NCI-H1694 treated with DMSO at 0.1 percent for 48 hours (cell line): ENCODE data around the gene PLEKHG1.

Experiments
- DNase-seq: peaks from one replicate; lab custom pipeline; 2025; lab: John Stamatoyannopoulos, UW

Gene PLEKHG1

DNA sequence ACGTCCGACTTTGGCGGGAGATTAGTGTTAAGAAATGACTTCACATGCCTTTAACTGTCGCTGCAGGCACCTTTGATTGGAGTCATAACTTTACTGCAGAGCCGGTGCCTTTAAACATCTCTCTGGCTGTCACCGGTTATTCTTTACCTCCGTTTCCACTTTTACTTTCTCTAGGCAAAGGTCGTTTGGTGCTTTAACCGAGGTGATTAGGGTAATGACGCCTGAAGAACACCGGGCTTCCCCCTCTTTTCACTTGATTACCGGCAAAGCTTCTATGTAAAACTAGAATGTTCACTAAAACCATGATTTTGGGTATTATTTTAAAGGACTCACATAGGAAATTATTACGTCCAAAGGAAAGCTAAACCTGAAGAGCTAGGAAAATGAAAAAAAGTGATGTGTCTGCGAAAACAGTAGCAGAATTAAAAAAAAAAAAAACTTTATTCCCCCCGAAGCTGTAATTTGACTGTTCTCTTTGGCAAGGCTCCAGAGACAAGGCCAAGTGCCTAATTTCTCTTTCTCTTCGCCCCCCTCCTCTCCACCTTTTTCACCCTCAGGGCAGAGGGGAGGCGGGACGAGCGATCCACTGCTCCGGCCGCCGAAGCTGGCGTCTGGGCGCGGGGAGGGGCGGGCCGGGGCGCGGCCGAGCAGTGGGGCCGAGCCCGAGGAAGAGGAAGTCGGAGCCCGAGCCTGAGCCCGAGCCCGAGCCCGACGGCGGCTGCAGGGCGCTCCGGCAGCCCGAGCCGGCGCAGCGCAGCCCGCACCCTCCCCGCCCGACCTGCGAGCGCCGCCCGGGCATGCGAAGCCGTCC is at the start of gene PLEKHG1:
PLEKHG1 (plus strand) TSS at position 687 of the 811 bp plus-strand sequence. CDS start 133,797 bp downstream, outside the sequence.
- no peak for DNase-seq

DNA sequence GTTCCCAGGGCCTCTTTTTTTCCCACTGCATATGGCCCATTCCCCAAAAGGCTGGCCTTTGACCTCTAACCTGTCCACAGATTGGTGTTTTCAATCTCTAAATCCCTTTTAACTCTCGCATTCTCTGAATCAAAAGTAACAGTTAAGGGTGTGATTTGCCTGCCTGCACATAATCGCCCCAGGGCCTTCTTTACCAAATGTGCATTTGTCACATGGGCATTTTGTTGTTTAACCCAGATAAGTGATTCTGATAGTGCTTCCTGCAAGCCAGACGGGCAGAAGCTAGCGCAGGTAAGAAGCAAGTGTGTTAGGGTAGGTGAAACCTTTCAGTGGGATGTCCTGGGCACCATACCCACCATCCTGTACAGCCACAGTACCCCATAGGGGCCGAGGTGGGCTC is 49.4 kb upstream of the PLEKHG1 start:
- DNase-seq: no peak

GRCh38 chr6:150557043-150557599 is 42.6 kb upstream of the PLEKHG1 start:
- DNase-seq: no peak

DNA sequence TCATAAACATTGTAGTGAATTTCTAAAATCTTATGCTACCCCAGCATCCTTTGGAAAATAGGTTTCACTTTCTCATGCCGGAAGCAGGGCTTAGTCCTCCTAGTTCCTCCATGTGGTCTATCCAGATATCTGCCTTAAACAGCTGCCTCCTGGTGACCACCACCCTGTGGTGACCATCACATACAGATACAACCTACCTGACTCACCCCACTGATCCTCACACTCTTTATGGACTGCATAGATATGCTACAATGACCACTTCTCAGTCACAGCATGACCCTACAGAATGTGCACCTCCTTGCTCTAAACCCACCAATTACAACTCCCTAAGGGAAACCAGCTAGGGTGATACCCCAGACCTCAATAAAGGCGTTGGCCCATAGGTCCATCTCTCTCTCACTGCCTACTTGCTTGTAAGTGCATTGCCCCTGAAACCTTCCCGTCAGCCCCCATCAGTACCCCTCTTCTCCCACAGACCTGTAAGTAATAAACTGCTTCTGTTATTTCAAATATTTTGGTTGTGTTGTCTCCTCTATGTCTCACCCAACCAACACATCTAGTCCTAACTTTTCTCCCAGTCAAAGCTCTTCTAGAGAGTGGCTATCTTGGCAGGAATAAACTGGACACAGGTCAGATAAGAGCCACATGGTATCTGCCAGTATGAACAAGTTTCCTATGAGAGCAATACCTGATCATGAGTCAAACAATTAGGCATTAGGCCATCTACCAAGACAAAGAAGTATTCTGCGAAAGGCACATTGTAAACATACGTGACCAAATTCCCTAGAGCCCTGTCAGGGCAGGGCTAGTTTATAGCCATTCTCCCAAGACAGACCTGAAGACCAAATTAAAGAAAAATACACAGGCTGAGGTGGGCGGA is 39.4 kb upstream of the PLEKHG1 start:
- DNase-seq: no peak

DNA sequence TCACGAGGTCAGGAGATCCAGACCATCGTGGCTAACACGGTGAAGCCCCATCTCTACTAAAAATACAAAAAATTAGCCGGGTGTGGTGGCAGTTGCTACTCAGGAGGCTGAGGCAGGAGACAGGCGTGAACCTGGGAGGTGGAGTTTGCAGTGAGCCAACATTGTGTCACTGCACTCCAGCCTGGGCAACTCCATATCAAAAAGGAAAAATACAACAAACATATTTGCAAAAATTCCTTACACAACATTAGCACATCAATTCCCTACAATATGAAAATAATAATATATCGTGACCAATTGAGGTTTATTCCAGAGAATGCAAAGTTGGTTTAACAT is 38.8 kb upstream of the PLEKHG1 start:
- no peak for DNase-seq

DNA sequence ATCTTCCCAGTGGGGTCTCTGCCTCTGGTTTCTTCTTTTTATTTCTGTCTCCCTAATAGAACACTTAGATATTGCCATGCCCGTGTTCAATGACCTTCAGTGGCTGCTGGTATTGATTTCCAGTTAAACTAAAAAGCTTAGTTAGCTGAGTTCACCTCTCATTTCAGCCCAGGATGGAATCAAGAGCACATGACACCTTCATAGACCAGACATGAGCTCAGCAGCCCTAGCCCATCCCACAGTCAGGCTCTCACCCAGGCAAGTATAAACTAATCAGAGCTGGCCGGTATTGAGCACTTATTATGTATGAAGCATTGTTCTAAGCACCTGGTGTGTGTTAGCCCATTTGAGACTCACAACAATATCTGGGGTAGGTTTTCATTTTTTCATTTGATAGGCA is 33.7 kb upstream of the PLEKHG1 start:
- DNase-seq: no peak

DNA sequence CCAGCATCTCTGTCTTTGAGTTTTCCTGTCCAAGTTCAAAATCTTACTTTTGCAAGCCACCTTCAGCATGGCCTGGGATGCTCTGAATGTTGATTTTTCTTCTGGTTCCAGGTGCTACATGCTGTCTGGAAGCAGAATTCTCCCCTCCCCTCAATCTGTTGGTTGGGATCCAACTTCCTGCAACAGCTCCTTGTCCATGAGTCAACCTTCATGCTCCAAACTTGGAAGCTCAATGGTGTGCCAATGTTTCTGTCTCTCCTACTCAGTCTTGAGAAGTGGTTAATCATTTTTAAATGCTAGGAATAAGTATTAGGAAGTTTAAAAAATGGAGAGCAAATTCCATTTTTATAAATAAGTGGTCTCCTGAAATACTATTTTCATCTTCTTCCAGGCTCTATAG is 33.2 kb upstream of the PLEKHG1 start:
- DNase-seq: no peak

GRCh38 chr6:150567380-150567779 is 32.3 kb upstream of the PLEKHG1 start:
- no peak for DNase-seq

DNA sequence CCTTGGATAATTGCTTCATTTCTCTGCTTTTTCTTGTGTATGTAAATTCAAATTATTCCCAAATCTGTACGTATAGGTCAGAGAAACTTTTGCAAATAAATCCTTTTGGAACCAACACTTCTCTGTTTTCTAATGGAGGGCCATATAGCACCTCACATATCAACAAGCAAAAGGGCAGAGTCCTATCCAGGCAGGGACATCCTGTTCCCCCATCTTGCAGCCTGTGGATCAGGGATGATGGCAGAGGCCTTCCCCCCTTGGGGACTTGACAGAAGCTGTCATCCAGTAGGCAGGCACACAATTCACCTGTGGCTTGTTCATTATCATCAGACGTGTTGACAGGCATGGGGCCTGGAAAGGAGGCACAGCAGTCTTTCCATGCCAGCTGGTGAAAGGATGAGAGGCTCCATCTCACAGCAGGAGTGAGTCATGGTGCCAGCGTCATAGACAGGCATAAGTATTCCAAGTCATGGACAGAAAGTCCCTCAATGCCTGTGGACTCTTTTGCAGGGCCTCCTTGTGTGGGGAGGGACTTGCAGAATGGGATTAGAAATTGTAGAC is 31.8 kb upstream of the PLEKHG1 start:
- peak; percentile 2 for DNase-seq

DNA sequence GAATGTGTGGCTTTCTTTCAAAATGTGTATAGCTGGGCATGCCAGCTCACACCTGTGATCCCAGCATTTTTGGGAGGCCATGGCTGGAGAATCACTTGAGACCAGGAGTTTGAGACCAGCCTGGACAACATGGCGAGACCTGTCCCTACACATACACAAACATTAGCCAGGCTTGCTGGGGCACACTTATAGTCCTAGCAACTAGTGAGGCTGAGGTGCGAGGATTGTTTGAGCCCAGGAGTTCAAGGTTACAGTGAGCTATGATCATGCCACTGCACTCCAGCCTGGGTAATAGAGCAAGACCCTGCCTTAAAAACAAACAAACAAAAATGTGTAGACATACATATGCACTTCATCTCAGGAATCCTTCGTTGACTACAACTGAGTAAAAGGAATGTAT is 31.1 kb upstream of the PLEKHG1 start:
- DNase-seq: no peak

- no peak for DNase-seq
These were observed 30.5 kb upstream of the PLEKHG1 start for GRCh38 chr6:150569161-150569560.

DNA sequence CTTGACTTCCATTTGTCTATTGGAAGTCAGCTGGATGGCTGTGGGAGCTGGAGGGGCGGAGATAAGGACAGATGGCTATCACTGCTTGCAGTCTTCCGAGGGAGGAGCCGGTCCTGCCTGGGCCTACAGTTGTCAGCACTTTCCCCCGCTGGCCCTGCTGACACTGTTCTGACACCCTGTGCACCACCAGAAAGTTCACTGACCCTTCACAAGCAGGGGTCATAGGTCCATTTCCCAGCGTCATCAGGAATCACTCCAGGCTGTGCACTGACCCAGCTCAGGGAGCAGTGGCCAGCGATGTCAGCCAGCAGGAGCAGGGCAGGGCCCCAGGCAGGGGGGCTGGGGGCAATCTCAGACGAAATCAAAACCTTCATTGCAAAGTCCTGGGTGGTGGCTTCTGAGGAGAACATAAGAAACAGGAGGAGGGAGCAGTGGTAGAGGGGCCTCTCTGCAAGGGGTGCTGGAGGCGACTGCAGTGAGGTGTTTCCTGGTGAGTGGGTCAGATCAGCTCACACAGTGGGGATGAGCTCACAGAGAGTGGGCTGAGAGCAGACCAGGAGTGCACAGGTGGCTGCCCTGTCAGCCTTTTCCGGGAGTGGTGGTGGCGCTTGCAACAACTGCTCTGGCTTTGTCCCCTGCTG is 26.5 kb upstream of the PLEKHG1 start:
- DNase-seq: no peak

GRCh38 chr6:150575836-150576235 is 23.8 kb upstream of the PLEKHG1 start:
- DNase-seq: no peak

- DNase-seq: no peak
These were observed 22.9 kb upstream of the PLEKHG1 start for GRCh38 chr6:150576651-150577226.

GRCh38 chr6:150579611-150580010 is 20.1 kb upstream of the PLEKHG1 start:
- DNase-seq: no peak

- DNase-seq: no peak
These were observed 19.2 kb upstream of the PLEKHG1 start for GRCh38 chr6:150580489-150580888.

- DNase-seq: no peak
These were observed 15.6 kb upstream of the PLEKHG1 start for GRCh38 chr6:150584065-150584464.

- no peak for DNase-seq
These were observed 15.1 kb upstream of the PLEKHG1 start for GRCh38 chr6:150584596-150584995.

GRCh38 chr6:150586850-150587359 is 12.8 kb upstream of the PLEKHG1 start:
- DNase-seq: no peak

GRCh38 chr6:150587637-150588036 is 12.0 kb upstream of the PLEKHG1 start:
- DNase-seq: no peak

- DNase-seq: no peak
These were observed 10.7 kb upstream of the PLEKHG1 start for GRCh38 chr6:150588888-150589499.
